Stomach smooth muscle (tissue), 2 donors: Measurements from ENCODE around the gene KCTD17.
"Not testable (repeated sequence)": the region's sequence is repeated elsewhere in the genome, so short reads cannot be mapped to it uniquely, and the experiment has no call there.

Experiments
- H3K27ac ChIP-seq: one replicate; pipeline ENCODE4 v1.7.0; 2013; ENCODE audit warnings: mild to moderate bottlenecking, low read length, inconsistent platforms
- H3K27me3 ChIP-seq, 2 donors: one replicate each; pipeline ENCODE4 v1.7.0; 2013; ENCODE audit warnings: low read length in 2 of 2; ENCODE audit not compliant: insufficient read depth in 2 of 2, control insufficient read depth in 1 of 2
- H3K36me3 ChIP-seq, 2 donors: one replicate each; pipeline ENCODE4 v1.7.0; 2013; ENCODE audit warnings: low read length in 2 of 2; ENCODE audit not compliant: control insufficient read depth in 2 of 2, insufficient read depth in 2 of 2
- H3K4me1 ChIP-seq: one replicate; pipeline ENCODE4 v1.7.0; 2013; ENCODE audit warnings: low read length; ENCODE audit not compliant: control insufficient read depth, insufficient read depth
- H3K4me3 ChIP-seq, 2 donors: one replicate each; pipeline ENCODE4 v1.7.0; 2013; ENCODE audit warnings: low read length in 2 of 2
- H3K9ac ChIP-seq, 2 donors: one replicate each; pipeline ENCODE4 v1.7.0; 2013; ENCODE audit warnings: low read length in 2 of 2, mild to moderate bottlenecking in 1 of 2
- H3K9me3 ChIP-seq, 2 donors: one replicate each; pipeline ENCODE4 v1.7.0; 2013; ENCODE audit warnings: low read length in 2 of 2; ENCODE audit not compliant: control insufficient read depth in 2 of 2
- donor health status: healthy.
- donor health status: Pancreatic carcinoma.

The KCTD17 gene

DNA sequence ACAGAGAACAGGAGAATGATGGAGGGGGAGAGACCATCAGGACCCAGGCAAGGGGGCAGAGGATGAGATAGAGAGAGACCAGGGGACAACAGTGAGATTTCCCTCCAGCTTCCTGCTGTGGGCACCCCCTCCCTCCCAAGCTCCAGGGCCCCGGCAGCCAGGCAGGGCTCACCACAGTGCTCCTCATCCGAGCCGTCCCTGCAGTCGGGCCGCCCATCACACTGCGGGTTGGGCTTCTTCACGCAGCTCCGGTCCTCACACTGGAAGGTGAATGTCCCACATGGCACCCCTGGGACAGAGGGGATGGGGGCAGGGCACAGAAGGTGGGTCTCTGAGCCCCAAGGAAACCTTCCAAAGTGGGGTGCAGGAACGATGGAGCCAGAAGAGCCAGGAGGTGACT lies 19.2 kb downstream of the KCTD17 start:
- Histone ChIP-seq H3K27me3 (peaks cover 39 to 44% of the 10 kb centered on the region in 2 donors), H3K27ac (no peak overlapping the region), H3K9me3 (no peaks in the 10 kb centered on the region), H3K4me1 (no peaks in the 10 kb centered on the region), H3K9ac (no peak overlapping the region), H3K36me3 (no peaks in the 10 kb centered on the region), H3K4me3 (no peak overlapping the region)

DNA sequence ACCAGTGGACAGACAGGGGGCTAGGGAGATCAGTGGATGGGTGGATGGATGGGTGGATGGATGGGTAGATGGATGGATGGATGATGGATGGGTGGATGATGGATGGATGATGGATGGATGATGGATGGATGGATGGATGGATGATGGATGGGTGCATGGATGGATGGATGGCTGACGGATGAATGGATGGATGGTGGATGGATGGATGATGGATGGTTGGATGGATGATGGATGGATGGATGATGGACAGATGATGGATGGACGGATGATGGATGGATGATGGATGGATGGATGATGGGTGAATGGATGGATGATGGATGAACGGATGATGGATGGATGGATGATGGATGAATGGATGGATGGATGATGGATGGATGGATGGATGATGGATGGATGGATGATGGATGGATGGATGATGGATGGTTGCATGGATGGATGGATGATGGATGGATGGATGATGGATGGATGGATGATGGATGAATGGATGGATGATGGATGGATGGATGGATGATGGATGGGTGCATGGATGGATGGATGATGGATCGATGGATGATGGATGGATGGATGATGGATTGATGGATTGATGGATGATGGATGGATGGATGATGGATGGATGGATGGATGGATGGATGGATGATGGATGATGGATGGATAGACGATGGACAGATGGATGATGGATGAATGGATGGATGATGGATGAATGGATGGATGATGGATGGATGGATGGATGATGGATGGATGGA lies 20.5 kb downstream of the KCTD17 start:
- H3K4me3 ChIP-seq, H3K4me1 ChIP-seq, H3K9ac ChIP-seq, H3K36me3 ChIP-seq, H3K27ac ChIP-seq, H3K9me3 ChIP-seq: not testable (repeated sequence)
- H3K27me3 ChIP-seq: peaks cover 35 to 45% of the 10 kb centered on the region in 2 donors

DNA sequence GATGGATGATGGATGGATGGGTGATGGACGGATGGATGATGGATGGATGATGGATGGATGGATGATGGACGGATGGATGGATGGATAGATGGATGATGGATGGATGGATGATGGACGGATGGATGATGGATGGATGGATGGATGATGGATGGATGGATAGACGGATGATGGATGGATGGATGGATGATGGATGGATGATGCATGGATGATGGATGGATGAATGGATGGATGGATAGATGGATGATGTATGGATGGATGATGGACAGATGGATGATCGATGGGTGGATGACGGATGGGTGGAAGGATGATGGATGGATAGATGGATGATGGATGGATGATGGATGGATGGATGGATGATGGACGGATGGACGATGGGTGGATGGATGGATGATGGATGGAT lies 21.1 kb downstream of the KCTD17 start:
- H3K4me1 ChIP-seq: no peaks in the 10 kb centered on the region
- H3K27ac ChIP-seq: no peak overlapping the region
- H3K9me3 ChIP-seq: no peaks in the 10 kb centered on the region
- no peak overlapping the region for H3K4me3 ChIP-seq
- peaks cover 33 to 41% of the 10 kb centered on the region in 2 donors for H3K27me3 ChIP-seq
- H3K36me3 ChIP-seq: no peaks in the 10 kb centered on the region
- H3K9ac ChIP-seq: no peak overlapping the region

DNA sequence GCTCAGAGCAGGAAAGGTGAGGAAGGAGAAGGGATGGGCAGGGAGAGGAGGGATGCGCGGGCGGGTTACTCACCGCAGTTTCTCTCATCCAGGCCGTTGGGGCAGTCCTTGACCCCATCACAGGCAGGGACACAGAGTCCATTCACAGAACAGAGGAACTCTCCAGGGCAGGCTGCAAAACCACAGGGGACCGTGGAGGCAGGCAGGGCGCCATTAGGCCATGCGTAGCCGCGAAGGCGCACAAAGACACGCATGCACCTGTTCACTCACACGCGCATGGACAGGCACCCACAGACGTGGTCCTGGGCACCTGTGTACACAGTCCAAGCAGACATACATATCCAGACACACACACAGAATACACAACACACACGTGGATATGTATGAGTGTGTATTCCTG lies 23.0 kb downstream of the KCTD17 start:
- Histone ChIP-seq H3K4me3 (no peak overlapping the region), H3K27ac (no peak overlapping the region), H3K36me3 (no peaks in the 10 kb centered on the region), H3K9ac (no peak overlapping the region), H3K9me3 (no peaks in the 10 kb centered on the region), H3K4me1 (no peaks in the 10 kb centered on the region), H3K27me3 (peaks cover 16 to 31% of the 10 kb centered on the region in 2 donors)

DNA sequence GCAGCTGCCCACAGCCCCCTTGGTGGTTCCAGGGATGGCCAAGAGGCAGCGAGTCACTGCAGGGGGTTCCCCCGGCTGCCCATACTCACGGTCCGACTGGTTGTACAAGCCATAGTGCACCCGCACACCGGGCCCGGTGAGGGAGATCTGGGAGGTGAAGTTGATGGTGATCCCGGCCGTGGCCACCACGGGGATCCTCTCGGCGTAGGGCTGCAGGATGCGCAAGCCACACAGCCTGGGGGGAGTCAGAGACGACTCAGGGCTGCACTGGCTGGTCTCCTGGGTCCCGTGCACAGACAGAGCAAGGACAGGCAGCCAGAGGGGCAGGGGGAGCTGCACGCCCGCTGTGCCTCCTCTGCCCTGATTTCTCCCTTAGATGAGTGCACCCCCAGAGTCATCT lies 23.5 kb downstream of the KCTD17 start:
- H3K9ac ChIP-seq: no peak overlapping the region
- no peak overlapping the region for H3K27ac ChIP-seq
- peaks cover 13 to 26% of the 10 kb centered on the region in 2 donors for H3K27me3 ChIP-seq

DNA sequence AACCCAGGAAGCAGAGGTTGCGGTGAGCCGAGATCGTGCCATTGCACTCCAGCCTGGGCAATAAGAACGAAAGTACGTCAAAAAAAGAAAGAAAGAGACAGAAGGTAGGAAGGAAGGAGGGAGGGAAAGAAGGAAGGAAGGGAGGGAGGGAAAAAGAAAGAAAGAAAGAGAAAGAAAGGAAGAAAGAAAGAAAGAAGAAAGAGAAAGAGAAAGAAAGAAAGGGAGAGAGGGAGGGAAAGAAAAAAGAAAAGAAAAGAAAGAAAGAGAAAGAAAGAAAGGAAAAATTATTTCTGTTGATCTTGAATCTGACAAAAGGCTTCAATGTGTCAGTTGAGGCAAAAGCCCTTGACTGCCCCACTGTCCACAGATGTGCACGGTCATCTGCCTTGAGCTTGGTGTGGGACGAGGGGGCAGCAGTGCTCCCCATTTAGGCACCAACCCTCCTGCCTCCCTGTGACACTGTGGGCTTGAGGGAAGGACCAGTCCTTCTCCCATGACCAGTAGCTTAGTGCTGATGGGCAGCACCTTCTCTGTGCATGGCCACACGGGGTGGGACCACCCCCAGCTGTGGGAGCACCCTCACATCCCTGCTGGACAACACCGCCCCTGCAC lies 24.4 kb downstream of the KCTD17 start:
- H3K9ac ChIP-seq: no peak overlapping the region
- H3K27ac ChIP-seq: no peak overlapping the region
- no peak overlapping the region for H3K4me3 ChIP-seq
- H3K36me3 ChIP-seq: no peaks in the 10 kb centered on the region
- H3K4me1 ChIP-seq: no peaks in the 10 kb centered on the region
- peaks cover 4 to 22% of the 10 kb centered on the region in 2 donors for H3K27me3 ChIP-seq
- no peaks in the 10 kb centered on the region for H3K9me3 ChIP-seq

More for the DNA sequence above, 23.5 kb downstream of the KCTD17 start:
- H3K4me3 ChIP-seq: no peak overlapping the region
- H3K36me3 ChIP-seq: no peaks in the 10 kb centered on the region
- no peaks in the 10 kb centered on the region for H3K4me1 ChIP-seq
- H3K9me3 ChIP-seq: no peaks in the 10 kb centered on the region

DNA sequence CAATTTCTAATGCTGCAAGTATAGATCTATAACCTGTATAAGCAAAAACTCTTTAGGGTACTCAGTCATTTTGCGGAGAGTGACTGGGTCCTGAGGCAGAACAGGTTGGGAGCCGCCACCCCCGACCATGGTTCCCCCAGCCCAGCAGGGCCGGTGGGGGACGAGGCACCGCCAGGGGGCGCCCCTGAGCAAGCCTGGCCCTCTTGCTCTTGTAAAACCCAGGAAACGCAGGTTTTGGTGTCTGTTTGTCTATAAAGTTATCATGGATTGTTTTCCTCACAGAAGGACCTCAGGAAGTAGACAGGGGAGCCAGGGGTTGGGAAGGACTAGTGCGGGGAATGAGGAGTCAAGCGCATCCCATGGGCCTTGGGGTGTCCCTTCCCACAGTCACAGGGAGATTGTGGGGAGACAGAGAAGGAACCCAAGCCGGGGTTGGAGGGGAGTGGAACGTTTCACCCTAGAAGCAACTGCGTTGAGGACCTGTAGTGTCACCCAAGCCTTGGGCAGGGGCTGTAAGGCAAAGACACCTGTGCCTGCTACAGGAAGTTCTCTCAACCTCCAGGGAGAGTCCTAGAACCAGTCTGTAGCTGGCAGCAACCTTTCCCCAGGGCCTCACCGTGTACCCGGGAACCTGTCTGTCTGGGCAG lies 26.4 kb downstream of the KCTD17 start:
- Histone ChIP-seq H3K9ac (no peak overlapping the region), H3K27ac (no peak overlapping the region), H3K4me3 (no peak overlapping the region), H3K27me3 (peaks cover 4 to 17% of the 10 kb centered on the region in 2 donors), H3K36me3 (no peaks in the 10 kb centered on the region), H3K9me3 (no peaks in the 10 kb centered on the region), H3K4me1 (no peaks in the 10 kb centered on the region)

DNA sequence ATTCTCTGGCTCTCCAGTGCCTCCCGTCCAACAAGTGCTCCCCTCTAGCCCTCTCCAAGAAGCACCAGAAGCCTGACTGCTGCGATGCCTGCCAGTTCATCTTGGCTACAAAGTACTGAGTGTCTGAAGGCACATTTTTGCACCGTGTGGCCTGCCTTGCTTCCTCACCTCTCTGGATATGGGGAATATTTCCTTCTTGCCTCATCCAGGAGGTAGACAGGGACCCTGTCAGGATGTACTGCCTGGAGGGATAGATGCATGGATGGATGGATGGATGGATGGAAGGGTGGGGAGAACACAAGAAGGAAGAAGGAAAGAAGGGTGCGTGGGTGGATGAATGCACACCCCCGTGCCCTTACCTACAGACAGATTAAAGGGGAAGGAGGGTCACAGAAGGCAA lies 27.6 kb downstream of the KCTD17 start:
- Histone ChIP-seq H3K4me1 (no peaks in the 10 kb centered on the region), H3K4me3 (no peak overlapping the region), H3K27ac (no peak overlapping the region), H3K27me3 (peaks cover 4 to 17% of the 10 kb centered on the region in 2 donors), H3K9ac (no peak overlapping the region), H3K9me3 (no peaks in the 10 kb centered on the region), H3K36me3 (no peaks in the 10 kb centered on the region)

DNA sequence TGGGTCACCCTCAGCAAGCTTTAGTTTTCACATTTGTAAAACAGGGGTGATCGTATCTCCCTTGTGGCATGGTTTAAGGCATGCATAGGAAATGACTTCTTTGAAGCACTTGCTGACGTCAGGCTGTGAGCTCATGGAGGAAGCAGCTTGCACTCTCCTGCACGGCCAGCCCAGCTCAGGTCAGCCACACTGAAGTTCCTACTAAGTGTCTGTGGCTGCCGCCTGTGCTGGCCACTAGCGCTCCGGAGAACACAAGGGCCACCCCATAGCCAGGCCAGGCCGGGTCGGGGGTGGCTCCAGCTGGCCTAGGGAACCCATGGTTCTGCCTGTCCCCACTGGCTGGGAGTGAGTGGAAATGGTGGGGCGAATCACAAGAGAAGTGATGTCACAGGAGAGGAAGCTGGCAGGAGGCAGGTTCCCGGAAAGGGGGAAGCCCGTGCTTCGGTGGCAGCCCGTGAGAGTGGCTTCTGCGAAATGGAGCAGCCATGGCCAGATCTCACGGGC lies 28.2 kb downstream of the KCTD17 start:
- Histone ChIP-seq H3K9ac (no peak overlapping the region), H3K4me1 (no peaks in the 10 kb centered on the region), H3K27ac (no peak overlapping the region), H3K4me3 (no peak overlapping the region), H3K27me3 (peaks cover 4 to 15% of the 10 kb centered on the region in 2 donors), H3K36me3 (no peaks in the 10 kb centered on the region), H3K9me3 (no peaks in the 10 kb centered on the region)

DNA sequence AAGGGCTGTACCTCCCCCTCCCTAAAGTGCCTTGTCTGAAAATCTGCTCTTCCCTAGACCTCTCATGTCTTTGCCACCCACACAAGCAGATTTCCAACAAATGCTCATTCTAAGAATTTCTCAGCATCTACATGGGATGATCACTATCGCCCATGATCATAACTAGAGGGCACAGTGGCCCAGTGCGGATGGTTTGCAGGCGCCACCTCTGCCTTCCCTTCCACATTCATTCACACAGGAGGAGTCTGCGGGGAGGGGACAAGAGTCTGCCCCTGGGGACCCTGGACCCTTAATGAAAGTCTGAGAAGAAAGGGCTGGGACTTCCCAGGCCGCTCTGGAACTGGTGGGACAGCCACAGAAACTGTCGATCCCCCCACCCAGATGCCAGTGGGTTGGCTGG lies 28.9 kb downstream of the KCTD17 start:
- H3K27me3 ChIP-seq: peaks cover 4 to 13% of the 10 kb centered on the region in 2 donors

More for the DNA sequence above, 28.9 kb downstream of the KCTD17 start:
- Histone ChIP-seq H3K9ac (no peak overlapping the region), H3K27ac (no peak overlapping the region), H3K4me3 (no peak overlapping the region), H3K4me1 (no peaks in the 10 kb centered on the region), H3K9me3 (no peaks in the 10 kb centered on the region), H3K36me3 (no peaks in the 10 kb centered on the region)
